ENCODE data around the gene RNPEP. TPM values are rescaled to one million over a fixed set of nuclear protein-coding genes. Genes with fewer than 3 reads are reported as not detected.

The RNPEP gene
- total and polyA plus RNA-seq, 8 donors = 23.3 to 900 (median 50.5) TPM

GRCh38 chr1:202002507-202002906 is 20.1 kb downstream of the RNPEP start:
- TF ChIP-seq POLR2A (IDR thresholded peaks at IDR 0.05) (no peak), POLR2AphosphoS5 (IDR thresholded peaks at IDR 0.05) (no peak), EP300 (IDR thresholded peaks at IDR 0.05) (no peak), CTCF (IDR thresholded peaks at IDR 0.05) (no peak)
- Histone ChIP-seq H3K27me3 (no peaks in the 10 kb centered on the region), H3K9me3 (no peaks in the 10 kb centered on the region), H3K4me1 (peaks cover 7 to 20% (median 9%) of the 10 kb centered on the region in 4 donors), H3K27ac (no peak overlapping the region), H3K4me3 (no peak overlapping the region), H3K36me3 (peaks cover 63 to 97% (median 95%) of the 10 kb centered on the region in 4 donors)
- 75 to 81% (median 76%) methylated on average over 9 of the region's 9 CpGs for WGBS, 5 donors
- no peak for DNase-seq
- intact Hi-C loops (cut with DNase I; ENCODE audit: low total_unique reads) = loop anchor here (5.0 kb wide), 1 partner anchor 120 kb away; the partner anchor contains the start of gene GPR37L1

GRCh38 chr1:202004711-202005110 is 22.3 kb downstream of the RNPEP start:
- 65 to 80% (median 67%) methylated on average over 5 to 9 of the region's 9 CpGs for WGBS, 5 donors
- DNase-seq = no peak
- Histone ChIP-seq H3K27me3 (no peaks in the 10 kb centered on the region), H3K9me3 (no peaks in the 10 kb centered on the region), H3K4me1 (peaks cover 11 to 33% (median 19%) of the 10 kb centered on the region in 4 donors), H3K36me3 (peaks cover 57 to 82% (median 75%) of the 10 kb centered on the region in 4 donors), H3K4me3 (no peak overlapping the region), H3K27ac (no peak overlapping the region)
- intact Hi-C loops (cut with DNase I; ENCODE audit: low total_unique reads) = loop anchor here (5.0 kb wide), 1 partner anchor 118 kb away; the partner anchor contains the start of gene GPR37L1
- TF ChIP-seq CTCF (IDR thresholded peaks at IDR 0.05) (no peak), POLR2AphosphoS5 (IDR thresholded peaks at IDR 0.05) (no peak), EP300 (IDR thresholded peaks at IDR 0.05) (no peak), POLR2A (IDR thresholded peaks at IDR 0.05) (no peak)

- H3K27ac ChIP-seq = peak overlapping the region in 3 of 5 donors; percentile 20 to 94 (median 92)
- peaks cover 44 to 69% (median 62%) of the 10 kb centered on the region in 4 donors for H3K36me3 ChIP-seq
- H3K4me3 ChIP-seq = no peak overlapping the region
- H3K4me1 ChIP-seq = peaks cover 11 to 36% (median 19%) of the 10 kb centered on the region in 4 donors
- intact Hi-C loops (cut with DNase I; ENCODE audit: low total_unique reads) = no loop called here
- TF ChIP-seq POLR2AphosphoS5 (IDR thresholded peaks at IDR 0.05) (no peak), POLR2A (IDR thresholded peaks at IDR 0.05) (no peak), CTCF (IDR thresholded peaks at IDR 0.05) (peak in 5 of 7 experiments; percentile 25 to 63 (median 42))
- 51 to 82% (median 61%) methylated on average over 2 of the region's 2 CpGs for WGBS, 5 donors
- DNase-seq = peak in 1 of 2 donors; percentile 54
- no peaks in the 10 kb centered on the region for H3K27me3 ChIP-seq
- no peaks in the 10 kb centered on the region for H3K9me3 ChIP-seq
Measured at GRCh38 chr1:202005958-202006357, 23.5 kb downstream of the RNPEP start.

GRCh38 chr1:202007304-202007703 is 24.9 kb downstream of the RNPEP start:
- WGBS, 5 donors = 24 to 46% (median 30%) methylated on average over 8 of the region's 8 CpGs

More at GRCh38 chr1:202007304-202007703, 24.9 kb downstream of the RNPEP start:
- DNase-seq = peak; percentile 33 to 64
- Histone ChIP-seq H3K9me3 (no peaks in the 10 kb centered on the region), H3K36me3 (peaks cover 34 to 61% (median 52%) of the 10 kb centered on the region in 4 donors), H3K27me3 (no peaks in the 10 kb centered on the region), H3K4me3 (peak overlapping the region in 1 of 4 donors; percentile 32), H3K4me1 (peaks cover 11 to 36% (median 19%) of the 10 kb centered on the region in 4 donors), H3K27ac (peak overlapping the region; percentile 76 to 94 (median 92))
- intact Hi-C loops (cut with DNase I; ENCODE audit: low total_unique reads) = no loop called here
- no peak for TF ChIP-seq CTCF (IDR thresholded peaks at IDR 0.05)
- no peak for TF ChIP-seq EP300 (IDR thresholded peaks at IDR 0.05)
